GM12865 (cell line): ENCODE data around the gene MRPS34.

Experiments
- DNase-seq: peaks from one replicate; pipeline ENCODE4 v3.0.0; 2010; ENCODE audit warnings: low read depth
- H3K4me3 ChIP-seq: 2 replicates; pipeline ENCODE4 v1.5.1; 2011; ENCODE audit warnings: mild to moderate bottlenecking, low read depth, low read length, control low read depth
- CTCF ChIP-seq: IDR thresholded peaks from 2 replicates; pipeline ENCODE4 v1.5.1; 2011; ENCODE audit warnings: low read length, control low read depth, low read depth, inconsistent platforms; ENCODE audit not compliant: insufficient read depth; ENCODE audit errors: missing control alignments

The MRPS34 gene

GRCh38 chr16:1768061-1768766 is 4.7 kb downstream of the MRPS34 start:
- no peak for TF ChIP-seq CTCF
- no peak for DNase-seq
- H3K4me3 ChIP-seq: no peak overlapping the region

- no peak for DNase-seq
- TF ChIP-seq CTCF: no peak
- H3K4me3 ChIP-seq: no peak overlapping the region
Observed at GRCh38 chr16:1767116-1767994, 5.6 kb downstream of the MRPS34 start.

- TF ChIP-seq CTCF: no peak
- H3K4me3 ChIP-seq: no peak overlapping the region
- no peak for DNase-seq
Observed at GRCh38 chr16:1766701-1767100, 6.2 kb downstream of the MRPS34 start.

- no peak overlapping the region for H3K4me3 ChIP-seq
- no peak for DNase-seq
- TF ChIP-seq CTCF: no peak
Observed at GRCh38 chr16:1766231-1766630, 6.7 kb downstream of the MRPS34 start.

- H3K4me3 ChIP-seq: no peak overlapping the region
- no peak for DNase-seq
- TF ChIP-seq CTCF: no peak
Observed at GRCh38 chr16:1765826-1766225, 7.1 kb downstream of the MRPS34 start.

GRCh38 chr16:1764971-1765370 is 8.0 kb downstream of the MRPS34 start:
- TF ChIP-seq CTCF: no peak
- no peak for DNase-seq
- H3K4me3 ChIP-seq: no peak overlapping the region
